CD14-positive monocyte (primary cell): ENCODE measurements around the gene DHX58. TPM values are rescaled to one million over a fixed set of nuclear protein-coding genes. Genes with fewer than 3 reads are reported as not detected.

Source experiments
- DNase-seq, 3 donors: peaks; one replicate each; pipeline ENCODE4 v3.0.0-alpha.2; 2011 to 2022
- H2AFZ ChIP-seq: 2 replicates; pipeline ENCODE4 v1.6.0; 2012; ENCODE audit warnings: mild to moderate bottlenecking, low read depth, low read length, inconsistent platforms; ENCODE audit not compliant: insufficient read depth, poor library complexity, severe bottlenecking
- H3K27ac ChIP-seq, 2 donors: 1 replicate in 1 of 2; 2 replicates in 1 of 2; pipeline ENCODE4 v1.5.1; 2012 to 2013; ENCODE audit warnings: low read length in 2 of 2, control low read depth in 1 of 2, inconsistent platforms in 1 of 2, low read depth in 1 of 2, mild to moderate bottlenecking in 1 of 2
- H3K27me3 ChIP-seq, 2 donors: one replicate each; pipeline versions ENCODE4 v1.6.0 to v1.6.1; 2011 to 2013; ENCODE audit warnings: low read length in 2 of 2; ENCODE audit not compliant: control insufficient read depth in 2 of 2, insufficient read depth in 2 of 2
- H3K36me3 ChIP-seq, 2 donors: replicated peaks in 1 of 2; 1 replicate in 1 of 2; 2 replicates in 1 of 2; pipeline versions ENCODE4 v1.5.1 to v1.6.1; 2012 to 2013; ENCODE audit warnings: low read length in 2 of 2, control low read depth in 1 of 2, inconsistent platforms in 1 of 2, mild to moderate bottlenecking in 1 of 2; ENCODE audit not compliant: insufficient read depth in 2 of 2, control insufficient read depth in 1 of 2
- H3K4me1 ChIP-seq, 2 donors: 1 replicate in 1 of 2; 2 replicates in 1 of 2; pipeline versions ENCODE4 v1.5.1 to v1.6.1; 2012 to 2013; ENCODE audit warnings: low read length in 2 of 2, control low read depth in 1 of 2, inconsistent platforms in 1 of 2, mild to moderate bottlenecking in 1 of 2, moderate library complexity in 1 of 2; ENCODE audit not compliant: insufficient read depth in 2 of 2, control insufficient read depth in 1 of 2
- H3K4me2 ChIP-seq: replicated peaks from 2 replicates; pipeline ENCODE3; 2012; ENCODE audit warnings: low read length, moderate library complexity, mild to moderate bottlenecking; ENCODE audit not compliant: poor library complexity, severe bottlenecking; ENCODE audit errors: extremely low read depth
- H3K4me3 ChIP-seq, 3 experiments: fragments of 200-600 bp in 1 of 3; sonication (generic) in 1 of 3; replicated peaks in 1 of 3; 1 replicate in 2 of 3; 2 replicates in 1 of 3; pipeline ENCODE4 v1.5.1; 2011 to 2013; ENCODE audit warnings: low read length in 3 of 3, mild to moderate bottlenecking in 3 of 3, control low read depth in 2 of 3, low read depth in 2 of 3, inconsistent platforms in 1 of 3, moderate library complexity in 1 of 3
- H3K79me2 ChIP-seq: 2 replicates; pipeline ENCODE4 v1.6.0; 2012; ENCODE audit warnings: mild to moderate bottlenecking, control low read depth, inconsistent platforms, low read length, moderate library complexity; ENCODE audit not compliant: insufficient read depth
- H3K9ac ChIP-seq: 2 replicates; pipeline ENCODE4 v1.6.0; 2017; ENCODE audit warnings: low read length, mild to moderate bottlenecking; ENCODE audit not compliant: insufficient read depth, poor library complexity, severe bottlenecking
- H3K9me3 ChIP-seq, 2 donors: replicated peaks in 1 of 2; 1 replicate in 1 of 2; 2 replicates in 1 of 2; pipeline versions ENCODE4 v1.5.1 to v1.6.1; 2012 to 2013; ENCODE audit warnings: low read length in 2 of 2, control low read depth in 1 of 2; ENCODE audit not compliant: control insufficient read depth in 1 of 2, insufficient read depth in 1 of 2
- H4K20me1 ChIP-seq: 2 replicates; pipeline ENCODE4 v1.6.0; 2012; ENCODE audit warnings: mild to moderate bottlenecking, low read length, control low read depth, moderate library complexity; ENCODE audit not compliant: insufficient read depth
- H3K27ac Mint-ChIP-seq, 7 donors: one replicate each; pipeline ENCODE4 v1.8.0; 2020; ENCODE audit warnings: mild to moderate bottlenecking in 7 of 7, mixed read lengths in 7 of 7, moderate library complexity in 6 of 7, inconsistent platforms in 2 of 7
- H3K27me3 Mint-ChIP-seq, 3 donors: one replicate each; pipeline ENCODE4 v1.8.0; 2021 to 2022; ENCODE audit warnings: low read depth in 3 of 3, mild to moderate bottlenecking in 3 of 3, mixed read lengths in 3 of 3, moderate library complexity in 3 of 3, inconsistent platforms in 1 of 3
- H3K36me3 Mint-ChIP-seq, 2 donors: one replicate each; pipeline ENCODE4 v1.8.0; 2020; ENCODE audit warnings: mixed read lengths in 2 of 2, inconsistent platforms in 1 of 2, mild to moderate bottlenecking in 1 of 2
- H3K4me1 Mint-ChIP-seq: one replicate; pipeline ENCODE4 v1.8.0; 2020; ENCODE audit warnings: mild to moderate bottlenecking, mixed read lengths
- H3K4me3 Mint-ChIP-seq, 2 donors: one replicate each; pipeline ENCODE4 v1.8.0; 2020; ENCODE audit warnings: mild to moderate bottlenecking in 2 of 2, mixed read lengths in 2 of 2, moderate library complexity in 1 of 2
- H3K9me3 Mint-ChIP-seq, 7 donors: one replicate each; pipeline ENCODE4 v1.8.0; 2020 to 2022; ENCODE audit warnings: mixed read lengths in 7 of 7, mild to moderate bottlenecking in 6 of 7, moderate library complexity in 6 of 7, inconsistent platforms in 2 of 7
- WGBS: methylation state at CpG from one replicate; pipeline ENCODE4 v1.1.5; 2013; ENCODE audit warnings: missing lambda C conversion rate; ENCODE audit not compliant: insufficient coverage; 5-methylcytosine and 5-hydroxymethylcytosine counted together
- intact Hi-C, 2 donors: fragments of 100-400 bp; cut with micrococcal nuclease; formaldehyde crosslinking; loops; one replicate each; pipeline versions ENCODE4 v1.15.0 to v1.15.1; 2023
- polyA plus RNA-seq, 3 donors: library from polyadenylated mRNA; depleted of rRNA in 1 of 3; unstranded in 2 of 3; stranded (reverse) in 1 of 3; fragments of 300-500 nt in 2 of 3; fragments of >200 nt in 1 of 3; fragmentation: Illumina TruSeq in 2 of 3; gene quantifications; 1 replicate in 2 of 3; 2 replicates in 1 of 3; pipeline ENCODE4 v1.2.3, GENCODE V29; 2012 to 2021
- TF ChIP-seq, protein P1 (sequence below): fragments of 200-600 bp; IDR thresholded peaks from one replicate; pipeline ENCODE4 v1.8.0; 2022; ENCODE audit warnings: antibody characterized with exemption, mild to moderate bottlenecking

The DHX58 gene
- polyA plus RNA-seq, 3 donors, result 13.2 to 46.7 (median 16.0) TPM

DNA sequence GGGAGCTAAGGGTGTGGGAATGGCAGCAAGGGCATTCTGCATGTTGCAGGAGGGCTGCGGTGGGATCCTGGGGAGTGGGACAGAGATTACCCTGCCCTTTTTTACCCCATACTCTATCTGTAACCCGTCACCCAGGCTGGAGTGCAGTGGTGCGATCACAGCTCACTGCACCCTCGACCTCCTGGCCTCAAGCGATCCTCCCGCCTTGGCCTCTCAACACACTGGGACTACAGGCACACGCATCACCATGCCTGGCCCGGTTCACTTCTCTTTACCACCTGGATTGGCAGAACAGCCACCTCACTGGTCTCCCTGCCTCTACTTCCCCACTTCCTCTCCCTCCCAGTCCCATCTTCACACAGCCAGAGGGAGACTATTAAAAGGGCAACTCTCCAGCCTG, 23.8 kb downstream of the DHX58 start:
- no peaks in the 10 kb centered on the region for H3K4me1 ChIP-seq
- H3K36me3 ChIP-seq, result no peaks in the 10 kb centered on the region
- H3K4me3 Mint-ChIP-seq, result no peak overlapping the region
- no peaks in the 10 kb centered on the region for H3K27me3 ChIP-seq
- H3K27ac Mint-ChIP-seq, result no peak overlapping the region
- intact Hi-C loops, result no loop called here
- no peaks in the 10 kb centered on the region for H3K79me2 ChIP-seq
- H3K9me3 ChIP-seq, result no peaks in the 10 kb centered on the region
- no peak overlapping the region for H3K9ac ChIP-seq
- DNase-seq, result no peak
- peaks cover 5 to 7% (median 7%) of the 10 kb centered on the region in 3 donors for H3K27me3 Mint-ChIP-seq
- no peaks in the 10 kb centered on the region for H4K20me1 ChIP-seq
- no peak overlapping the region for H3K27ac ChIP-seq
- WGBS, result 98% methylated on average over 7 of the region's 8 CpGs
- H3K9me3 Mint-ChIP-seq, result no peaks in the 10 kb centered on the region
- H3K4me1 Mint-ChIP-seq, result no peaks in the 10 kb centered on the region
- no peak overlapping the region for H3K4me2 ChIP-seq
- no peak overlapping the region for H3K4me3 ChIP-seq
- TF ChIP-seq, protein P1, sequence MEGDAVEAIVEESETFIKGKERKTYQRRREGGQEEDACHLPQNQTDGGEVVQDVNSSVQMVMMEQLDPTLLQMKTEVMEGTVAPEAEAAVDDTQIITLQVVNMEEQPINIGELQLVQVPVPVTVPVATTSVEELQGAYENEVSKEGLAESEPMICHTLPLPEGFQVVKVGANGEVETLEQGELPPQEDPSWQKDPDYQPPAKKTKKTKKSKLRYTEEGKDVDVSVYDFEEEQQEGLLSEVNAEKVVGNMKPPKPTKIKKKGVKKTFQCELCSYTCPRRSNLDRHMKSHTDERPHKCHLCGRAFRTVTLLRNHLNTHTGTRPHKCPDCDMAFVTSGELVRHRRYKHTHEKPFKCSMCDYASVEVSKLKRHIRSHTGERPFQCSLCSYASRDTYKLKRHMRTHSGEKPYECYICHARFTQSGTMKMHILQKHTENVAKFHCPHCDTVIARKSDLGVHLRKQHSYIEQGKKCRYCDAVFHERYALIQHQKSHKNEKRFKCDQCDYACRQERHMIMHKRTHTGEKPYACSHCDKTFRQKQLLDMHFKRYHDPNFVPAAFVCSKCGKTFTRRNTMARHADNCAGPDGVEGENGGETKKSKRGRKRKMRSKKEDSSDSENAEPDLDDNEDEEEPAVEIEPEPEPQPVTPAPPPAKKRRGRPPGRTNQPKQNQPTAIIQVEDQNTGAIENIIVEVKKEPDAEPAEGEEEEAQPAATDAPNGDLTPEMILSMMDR, result no peak
- no peaks in the 10 kb centered on the region for H3K36me3 Mint-ChIP-seq
- no peak overlapping the region for H2AFZ ChIP-seq

DNA sequence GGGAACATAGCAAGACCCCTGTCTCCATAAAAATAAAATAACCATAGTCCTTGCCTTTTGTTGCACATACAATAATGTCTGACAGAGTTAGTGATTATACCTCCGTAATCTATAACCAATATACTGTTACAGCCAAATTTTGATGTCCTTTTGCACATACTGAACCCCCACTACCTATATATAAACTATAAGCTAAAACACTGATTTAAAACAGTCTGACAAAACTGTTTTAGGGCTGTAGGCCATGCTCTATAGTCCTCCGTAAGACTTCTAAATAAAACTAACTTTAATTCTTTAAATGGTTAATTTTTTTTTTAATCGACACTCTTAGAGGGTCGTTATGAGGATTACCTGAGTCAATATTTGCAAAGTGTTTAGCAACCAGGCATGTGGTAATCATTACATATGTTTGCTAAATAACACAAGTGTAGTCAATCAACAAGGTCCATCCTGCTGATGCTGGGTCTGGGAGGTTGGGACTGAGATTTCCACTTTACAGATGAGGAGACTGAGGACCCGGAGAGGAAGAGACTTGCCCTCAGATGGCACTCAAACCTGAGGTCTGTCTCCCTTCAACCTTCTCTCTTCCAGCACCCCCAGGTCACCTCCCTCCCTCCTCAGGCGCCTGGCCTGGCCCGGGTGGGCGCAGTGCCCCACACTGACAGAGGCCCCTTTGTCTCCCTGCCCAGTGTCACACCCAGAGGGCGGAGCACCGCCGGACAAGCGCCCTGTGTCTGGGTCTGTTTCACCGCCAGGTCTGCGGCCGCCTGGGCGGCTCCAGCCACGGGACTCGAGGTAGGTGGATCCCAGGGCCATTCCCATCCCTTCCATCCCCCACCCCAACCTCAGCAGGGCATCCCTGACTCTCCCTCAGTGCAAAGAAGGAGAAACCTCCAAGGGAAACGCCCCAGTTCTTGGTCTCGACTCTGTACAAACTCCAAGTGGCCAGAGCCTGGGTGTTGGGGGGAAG, 24.5 kb downstream of the DHX58 start:
- Mint-ChIP-seq H3K9me3 (no peaks in the 10 kb centered on the region), H3K27ac (no peak overlapping the region), H3K36me3 (no peaks in the 10 kb centered on the region), H3K4me3 (no peak overlapping the region), H3K27me3 (peaks cover 5 to 7% (median 7%) of the 10 kb centered on the region in 3 donors), H3K4me1 (no peaks in the 10 kb centered on the region)
- Histone ChIP-seq H3K79me2 (no peaks in the 10 kb centered on the region), H3K27me3 (no peaks in the 10 kb centered on the region), H3K27ac (no peak overlapping the region), H3K36me3 (no peaks in the 10 kb centered on the region), H3K4me2 (no peak overlapping the region), H4K20me1 (no peaks in the 10 kb centered on the region), H2AFZ (no peak overlapping the region), H3K4me3 (no peak overlapping the region), H3K9ac (no peak overlapping the region), H3K9me3 (no peaks in the 10 kb centered on the region), H3K4me1 (no peaks in the 10 kb centered on the region)
- intact Hi-C loops, result no loop called here
- DNase-seq, result no peak
- WGBS, result 100% methylated on average over 1 of the region's 20 CpGs
- TF ChIP-seq, protein P1, result no peak
